ENCODE data around the gene PLEKHM1. TPM values are rescaled to one million over a fixed set of nuclear protein-coding genes. Genes with fewer than 3 reads are reported as not detected.

Gene PLEKHM1
- total RNA-seq, 2 donors from 2014 or later, result 30.4 to 33.3 TPM

DNA sequence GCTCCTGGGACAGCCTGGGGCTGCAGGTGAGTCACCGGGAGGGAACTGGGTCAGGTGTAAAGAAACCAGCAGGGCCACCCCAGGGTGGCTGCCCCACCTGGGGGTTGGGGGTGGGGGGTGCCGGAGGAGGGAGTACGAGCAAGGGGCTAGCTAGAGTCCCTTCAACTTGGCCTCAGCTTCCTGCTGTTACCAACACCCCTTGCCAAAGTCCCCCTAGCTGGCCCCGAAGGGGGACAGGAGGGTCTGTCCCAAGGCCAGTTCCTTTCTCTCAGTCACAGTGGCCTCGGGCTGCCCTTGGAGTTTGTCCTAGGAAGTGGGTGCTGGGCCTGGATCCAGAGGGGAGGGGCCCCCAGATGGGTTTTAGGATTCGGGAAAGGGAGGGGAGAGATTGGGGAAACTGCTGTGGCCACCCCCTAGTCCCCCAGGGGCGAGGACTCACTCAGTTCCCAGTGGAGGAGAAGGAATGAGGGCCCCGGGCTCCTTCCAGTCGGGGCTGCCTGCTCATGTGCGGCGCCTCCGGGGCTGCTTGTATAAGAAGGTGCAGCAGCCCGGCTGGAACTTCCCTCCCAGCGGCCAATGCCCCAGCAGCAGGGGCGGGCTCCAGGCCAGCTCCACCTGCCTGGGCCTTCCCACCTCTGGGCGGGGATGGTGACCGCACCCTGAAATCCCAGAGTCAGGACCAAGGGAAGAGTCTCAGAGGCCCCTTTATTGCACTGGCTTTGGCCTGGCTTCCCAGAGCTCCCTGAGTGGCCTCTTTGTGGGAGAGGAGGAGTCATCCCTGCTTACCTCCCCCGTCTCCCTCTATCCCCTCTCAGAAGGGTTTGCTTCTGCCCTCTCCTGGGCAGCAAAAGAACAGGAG is 65.2 kb downstream of the PLEKHM1 start:
- DNase-seq (no peak), ATAC-seq (replicated peaks in 1 of 2) (no peak)
- Mint-ChIP-seq H3K27me3 (ENCODE audit: low read depth) (no peaks in the 10 kb centered on the region), H3K36me3 (ENCODE audit: insufficient read depth in 2 of 2) (no peaks in the 10 kb centered on the region), H3K9me3 (no peaks in the 10 kb centered on the region), H3K4me1 (ENCODE audit: low read depth) (peaks cover 14% of the 10 kb centered on the region), H3K4me3 (no peak overlapping the region), H3K27ac (no peak overlapping the region)

DNA sequence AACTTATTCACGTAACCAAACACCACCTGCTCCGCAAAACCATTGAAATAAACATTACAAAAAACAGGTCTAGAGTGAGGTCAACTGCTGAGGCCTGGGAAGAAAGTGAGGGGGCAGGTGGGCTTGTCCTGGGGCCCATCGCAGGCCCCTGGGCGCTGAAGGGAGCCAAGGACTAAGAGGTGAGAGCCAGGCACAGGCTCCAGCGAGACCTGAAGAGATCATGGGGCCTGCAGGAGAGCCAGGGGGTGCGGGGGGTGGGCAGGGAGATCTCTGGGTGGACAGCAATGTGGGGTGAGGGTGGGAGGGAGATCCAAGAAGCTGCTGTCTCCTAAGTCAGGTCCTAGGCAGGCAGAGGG is 65.8 kb downstream of the PLEKHM1 start:
- Mint-ChIP-seq H3K27me3 (ENCODE audit: low read depth) (no peaks in the 10 kb centered on the region), H3K9me3 (no peaks in the 10 kb centered on the region), H3K4me1 (ENCODE audit: low read depth) (peaks cover 14% of the 10 kb centered on the region), H3K4me3 (no peak overlapping the region), H3K27ac (no peak overlapping the region), H3K36me3 (ENCODE audit: insufficient read depth in 2 of 2) (no peaks in the 10 kb centered on the region)
- ATAC-seq (replicated peaks in 1 of 2), result no peak
- DNase-seq, result no peak

DNA sequence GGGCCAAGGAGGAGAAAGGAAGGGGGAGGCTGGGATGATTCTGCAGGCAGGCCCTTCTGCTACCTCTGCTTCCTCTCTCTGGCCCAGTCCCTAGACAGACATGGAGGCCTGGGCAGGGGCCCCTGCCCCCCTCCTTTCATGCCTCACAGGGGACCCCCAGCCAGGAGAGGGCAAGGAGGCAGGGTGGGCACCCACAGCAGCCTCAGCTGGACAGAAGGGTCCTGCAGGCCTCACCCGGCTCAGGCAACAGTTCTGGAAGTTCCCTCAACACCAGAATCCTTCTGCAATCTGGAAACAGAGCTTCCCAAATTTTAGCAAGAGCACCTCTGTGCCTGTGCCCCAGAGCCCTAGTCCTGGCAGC is 66.6 kb downstream of the PLEKHM1 start:
- ATAC-seq (replicated peaks in 1 of 2) (no peak), DNase-seq (no peak)
- no peaks in the 10 kb centered on the region for H3K9me3 Mint-ChIP-seq
- peaks cover 11% of the 10 kb centered on the region for H3K4me1 Mint-ChIP-seq (ENCODE audit: low read depth)
- no peak overlapping the region for H3K27ac Mint-ChIP-seq
- no peaks in the 10 kb centered on the region for H3K27me3 Mint-ChIP-seq (ENCODE audit: low read depth)
- no peaks in the 10 kb centered on the region for H3K36me3 Mint-ChIP-seq (ENCODE audit: insufficient read depth in 2 of 2)
- no peak overlapping the region for H3K4me3 Mint-ChIP-seq

GRCh38 chr17:45423304-45423974 is 67.1 kb downstream of the PLEKHM1 start:
- ATAC-seq (replicated peaks in 1 of 2), result no peak
- no peaks in the 10 kb centered on the region for H3K27me3 Mint-ChIP-seq (ENCODE audit: low read depth)
- H3K9me3 Mint-ChIP-seq, result no peaks in the 10 kb centered on the region
- H3K4me3 Mint-ChIP-seq, result no peak overlapping the region
- no peak for DNase-seq
- no peaks in the 10 kb centered on the region for H3K36me3 Mint-ChIP-seq (ENCODE audit: insufficient read depth in 2 of 2)
- no peak overlapping the region for H3K27ac Mint-ChIP-seq
- H3K4me1 Mint-ChIP-seq (ENCODE audit: low read depth), result peaks cover 6% of the 10 kb centered on the region

- H3K4me1 Mint-ChIP-seq (ENCODE audit: low read depth), result peaks cover 16% of the 10 kb centered on the region
Observed at GRCh38 chr17:45414990-45415881, 75.3 kb downstream of the PLEKHM1 start.

DNA sequence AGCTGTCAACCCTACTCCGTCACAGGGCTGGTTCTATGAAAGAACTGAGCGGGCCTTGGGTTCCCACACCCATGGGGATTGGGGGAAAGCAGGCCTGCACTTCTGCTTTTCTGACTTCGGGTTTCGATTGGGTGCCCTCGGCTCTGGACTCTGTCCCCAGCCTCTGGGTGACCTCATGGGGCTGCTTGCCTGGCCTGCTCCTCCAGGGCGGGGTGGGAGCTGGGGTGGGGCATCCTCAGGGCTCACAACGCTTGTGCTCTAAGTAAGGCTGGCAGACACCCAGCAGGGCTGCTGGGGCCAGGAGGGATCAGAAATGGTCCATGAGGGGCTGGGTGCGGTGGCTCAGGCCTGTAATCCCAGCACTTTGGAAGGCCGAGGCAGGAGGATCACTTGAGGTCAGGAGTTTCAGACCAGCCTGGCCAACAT is 77.0 kb downstream of the PLEKHM1 start:
- Mint-ChIP-seq H3K36me3 (ENCODE audit: insufficient read depth in 2 of 2) (peaks cover 0 to 1% of the 10 kb centered on the region in 2 donors), H3K27me3 (ENCODE audit: low read depth) (no peaks in the 10 kb centered on the region), H3K4me3 (no peak overlapping the region), H3K27ac (no peak overlapping the region), H3K9me3 (no peaks in the 10 kb centered on the region), H3K4me1 (ENCODE audit: low read depth) (peaks cover 27% of the 10 kb centered on the region)
- ATAC-seq (replicated peaks in 1 of 2) (no peak), DNase-seq (no peak)

More at GRCh38 chr17:45414990-45415881, 75.3 kb downstream of the PLEKHM1 start:
- ATAC-seq (replicated peaks in 1 of 2) (no peak), DNase-seq (no peak)
- H3K36me3 Mint-ChIP-seq (ENCODE audit: insufficient read depth in 2 of 2), result no peaks in the 10 kb centered on the region
- H3K27ac Mint-ChIP-seq, result peak overlapping the region; percentile 30
- no peaks in the 10 kb centered on the region for H3K9me3 Mint-ChIP-seq
- H3K4me3 Mint-ChIP-seq, result no peak overlapping the region
- H3K27me3 Mint-ChIP-seq (ENCODE audit: low read depth), result no peaks in the 10 kb centered on the region

- Mint-ChIP-seq H3K36me3 (ENCODE audit: insufficient read depth in 2 of 2) (peaks cover 0 to 4% of the 10 kb centered on the region in 2 donors), H3K27ac (peak overlapping the region; percentile 97), H3K9me3 (no peaks in the 10 kb centered on the region), H3K4me1 (ENCODE audit: low read depth) (peaks cover 44% of the 10 kb centered on the region), H3K27me3 (ENCODE audit: low read depth) (no peaks in the 10 kb centered on the region), H3K4me3 (peak overlapping the region; percentile 96 to 98)
- no peak for ATAC-seq (replicated peaks in 1 of 2)
- DNase-seq, result no peak
Observed at GRCh38 chr17:45411348-45412105, 79.0 kb downstream of the PLEKHM1 start.

GRCh38 chr17:45410144-45411091 is 80.1 kb downstream of the PLEKHM1 start:
- H3K9me3 Mint-ChIP-seq, result no peaks in the 10 kb centered on the region
- peaks cover 0 to 4% of the 10 kb centered on the region in 2 donors for H3K36me3 Mint-ChIP-seq (ENCODE audit: insufficient read depth in 2 of 2)
- peaks cover 45% of the 10 kb centered on the region for H3K4me1 Mint-ChIP-seq (ENCODE audit: low read depth)

DNA sequence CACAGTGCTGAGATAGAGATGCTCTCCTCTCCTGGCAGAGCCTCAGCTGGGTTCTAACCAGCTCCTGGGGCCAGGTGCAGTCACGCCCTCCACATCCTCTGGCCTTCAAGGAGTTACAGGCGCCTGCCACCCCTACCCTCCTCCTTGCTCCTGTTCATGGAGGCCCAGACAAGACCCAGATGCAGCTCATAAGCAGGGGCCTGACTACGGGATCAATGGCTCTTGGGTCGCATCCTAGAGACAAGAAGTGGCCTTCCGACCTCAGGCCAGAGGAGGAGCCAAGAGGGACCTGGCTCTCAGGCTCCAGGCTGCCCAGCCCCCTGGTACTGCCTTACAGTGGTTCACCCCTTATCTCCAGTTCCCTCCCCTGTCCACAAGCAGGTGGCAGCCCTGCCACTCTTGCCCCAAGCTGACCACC is 80.9 kb downstream of the PLEKHM1 start:
- DNase-seq, result peak; percentile 22
- Mint-ChIP-seq H3K27ac (peak overlapping the region; percentile 97), H3K9me3 (no peaks in the 10 kb centered on the region), H3K4me3 (peak overlapping the region; percentile 96 to 98), H3K4me1 (ENCODE audit: low read depth) (peaks cover 45% of the 10 kb centered on the region), H3K36me3 (ENCODE audit: insufficient read depth in 2 of 2) (peaks cover 0 to 4% of the 10 kb centered on the region in 2 donors), H3K27me3 (ENCODE audit: low read depth) (no peaks in the 10 kb centered on the region)
- ATAC-seq (replicated peaks in 1 of 2), result peak; percentile 42 to 44

More at GRCh38 chr17:45410144-45411091, 80.1 kb downstream of the PLEKHM1 start:
- H3K27ac Mint-ChIP-seq, result peak overlapping the region; percentile 97
- peak overlapping the region; percentile 96 to 98 for H3K4me3 Mint-ChIP-seq
- DNase-seq (peak; percentile 67), ATAC-seq (replicated peaks in 1 of 2) (peak; percentile 83 to 87)
- H3K27me3 Mint-ChIP-seq (ENCODE audit: low read depth), result no peaks in the 10 kb centered on the region

GRCh38 chr17:45408611-45409421 is 81.7 kb downstream of the PLEKHM1 start:
- H3K27me3 Mint-ChIP-seq (ENCODE audit: low read depth), result no peaks in the 10 kb centered on the region
- ATAC-seq (replicated peaks in 1 of 2), result no peak
- DNase-seq, result no peak
- peaks cover 0 to 4% of the 10 kb centered on the region in 2 donors for H3K36me3 Mint-ChIP-seq (ENCODE audit: insufficient read depth in 2 of 2)
- peak overlapping the region; percentile 87 for H3K27ac Mint-ChIP-seq
- H3K4me3 Mint-ChIP-seq, result peak overlapping the region; percentile 96 to 98
- H3K4me1 Mint-ChIP-seq (ENCODE audit: low read depth), result peaks cover 45% of the 10 kb centered on the region
- no peaks in the 10 kb centered on the region for H3K9me3 Mint-ChIP-seq

DNA sequence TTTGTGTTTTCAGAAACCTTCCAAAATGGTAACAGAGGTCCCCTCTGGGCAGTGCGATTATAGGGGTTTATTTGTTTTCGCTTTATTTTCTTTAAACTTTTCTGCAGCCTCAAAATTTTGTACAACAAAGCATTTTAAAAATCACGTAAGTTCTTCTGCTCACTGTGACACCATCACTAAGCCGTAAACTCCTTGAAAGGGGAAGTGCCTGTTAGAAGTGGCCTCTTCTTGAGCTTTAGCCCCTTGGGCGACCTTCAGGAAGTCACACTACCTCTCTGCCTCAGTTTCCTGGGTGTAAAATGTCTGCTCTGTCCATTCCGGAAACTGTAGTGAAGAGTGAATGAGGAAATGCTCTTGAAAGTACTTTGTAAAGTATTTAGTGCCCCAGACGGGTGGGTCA is 84.4 kb downstream of the PLEKHM1 start:
- ATAC-seq (replicated peaks in 1 of 2) (no peak), DNase-seq (no peak)
- Mint-ChIP-seq H3K9me3 (no peaks in the 10 kb centered on the region), H3K4me3 (no peak overlapping the region), H3K27me3 (ENCODE audit: low read depth) (no peaks in the 10 kb centered on the region), H3K27ac (no peak overlapping the region), H3K4me1 (ENCODE audit: low read depth) (peaks cover 37% of the 10 kb centered on the region), H3K36me3 (ENCODE audit: insufficient read depth in 2 of 2) (peaks cover 1 to 9% of the 10 kb centered on the region in 2 donors)

All from activated T-cell treated with anti-CD3 and anti-CD28 coated beads, Interleukin-2, amount 50 U/mL, for 72 hours (primary cell).